Measurements from ENCODE around the gene NDUFS7. TPM values are rescaled to one million over a fixed set of nuclear protein-coding genes. Genes with fewer than 3 reads are reported as not detected.
A peak's percentile ranks its signal among the peaks of the same experiment; 100 is the strongest.
"Not testable (repeated sequence)": the region's sequence is repeated elsewhere in the genome, so short reads cannot be mapped to it uniquely, and the experiment has no call there.

Gene NDUFS7
- total RNA-seq, 6 experiments from 2014 or later, result 91.9 to 105 (median 97.6) TPM

GRCh38 chr19:1438035-1438932 is 54.6 kb downstream of the NDUFS7 start, which contains the start of gene RPS15:
Gene RPS15, plus strand, starts transcription at chr19:1438396. Its CDS starts 30 bp downstream, at chr19:1438426.
- Mint-ChIP-seq H3K4me1 (ENCODE audit: low read depth) (peaks cover 23% of the 10 kb centered on the region), H3K4me3 (peak within 1 kb of the TSS; percentile 96), H3K27me3 (ENCODE audit: insufficient read depth) (peaks cover 18% of the 10 kb centered on the region), H3K9me3 (no peaks in the 10 kb centered on the region), H3K36me3 (ENCODE audit: low read depth) (peaks cover 30% of the 10 kb centered on the region), H3K27ac (peak within 1 kb of the TSS; percentile 99)
- peak; percentile 94 for TF ChIP-seq CTCF (IDR thresholded peaks at IDR 0.05)
- peak; percentile 92 for DNase-seq

GRCh38 chr19:1438933-1439354 is 55.2 kb downstream of the NDUFS7 start:
- DNase-seq, result no peak
- Mint-ChIP-seq H3K27ac (peak overlapping the region; percentile 99), H3K9me3 (no peaks in the 10 kb centered on the region), H3K4me1 (ENCODE audit: low read depth) (peaks cover 23% of the 10 kb centered on the region), H3K27me3 (ENCODE audit: insufficient read depth) (peaks cover 18% of the 10 kb centered on the region), H3K36me3 (ENCODE audit: low read depth) (peaks cover 30% of the 10 kb centered on the region), H3K4me3 (peak overlapping the region; percentile 96)
- no peak for TF ChIP-seq CTCF (IDR thresholded peaks at IDR 0.05)

GRCh38 chr19:1439525-1440417 is 56.1 kb downstream of the NDUFS7 start:
- peaks cover 23% of the 10 kb centered on the region for H3K4me1 Mint-ChIP-seq (ENCODE audit: low read depth)
- peak overlapping the region; percentile 96 for H3K4me3 Mint-ChIP-seq
- H3K27me3 Mint-ChIP-seq (ENCODE audit: insufficient read depth), result peaks cover 21% of the 10 kb centered on the region
- H3K27ac Mint-ChIP-seq, result peak overlapping the region; percentile 99
- peaks cover 30% of the 10 kb centered on the region for H3K36me3 Mint-ChIP-seq (ENCODE audit: low read depth)
- peak; percentile 48 for DNase-seq
- not testable (repeated sequence) for H3K9me3 Mint-ChIP-seq

- Mint-ChIP-seq H3K9me3 (no peaks in the 10 kb centered on the region), H3K4me1 (ENCODE audit: low read depth) (peaks cover 23% of the 10 kb centered on the region), H3K36me3 (ENCODE audit: low read depth) (peaks cover 30% of the 10 kb centered on the region), H3K27me3 (ENCODE audit: insufficient read depth) (peaks cover 21% of the 10 kb centered on the region), H3K4me3 (peak overlapping the region; percentile 96), H3K27ac (peak overlapping the region; percentile 40; the same call in 1 of the 2 replicates)
- DNase-seq, result no peak
- no peak for TF ChIP-seq CTCF (IDR thresholded peaks at IDR 0.05)
These were observed 56.7 kb downstream of the NDUFS7 start for GRCh38 chr19:1440418-1440801.

GRCh38 chr19:1441022-1441426 is 57.3 kb downstream of the NDUFS7 start:
- TF ChIP-seq CTCF (IDR thresholded peaks at IDR 0.05), result no peak
- H3K36me3 Mint-ChIP-seq (ENCODE audit: low read depth), result peaks cover 30% of the 10 kb centered on the region
- peaks cover 21% of the 10 kb centered on the region for H3K27me3 Mint-ChIP-seq (ENCODE audit: insufficient read depth)
- peak overlapping the region; percentile 96; the same call in 1 of the 2 replicates for H3K4me3 Mint-ChIP-seq
- no peaks in the 10 kb centered on the region for H3K9me3 Mint-ChIP-seq
- DNase-seq, result no peak
- peak overlapping the region; percentile 13; the same call in 1 of the 2 replicates for H3K27ac Mint-ChIP-seq
- peaks cover 23% of the 10 kb centered on the region for H3K4me1 Mint-ChIP-seq (ENCODE audit: low read depth)

All from HFFc6 (cell line).